Fibroblast of skin of abdomen (primary cell): Measurements from ENCODE around the gene COG4. TPM values are rescaled to one million over a fixed set of nuclear protein-coding genes. Genes with fewer than 3 reads are reported as not detected.
A peak's percentile ranks its signal among the peaks of the same experiment; 100 is the strongest.
"Not testable (repeated sequence)": the region's sequence is repeated elsewhere in the genome, so short reads cannot be mapped to it uniquely, and the experiment has no call there.

Experiments used
- DNase-seq: peaks from one replicate; pipeline ENCODE4 v3.0.0-alpha.2; 2013
- polyA plus RNA-seq, 2 experiments: library from polyadenylated mRNA; unstranded; fragments of 120-200 nt; gene quantifications; one replicate each; pipeline ENCODE4 v1.2.1, GENCODE V29; 2013; ENCODE audit not compliant: insufficient read length in 2 of 2

The COG4 gene
- polyA plus RNA-seq (2013, experiment 1 of 2; ENCODE audit: insufficient read length) = 39.1 TPM
- 38.9 TPM for polyA plus RNA-seq (2013, experiment 2 of 2; ENCODE audit: insufficient read length)

- DNase-seq = peak; percentile 84
Observed at GRCh38 chr16:70523076-70523742, at the start of gene COG4. Gene COG4, minus strand, starts transcription at chr16:70523554. Its CDS starts 11 bp downstream, at chr16:70523543.

- no peak for DNase-seq
Observed at GRCh38 chr16:70572926-70573270, 49.5 kb upstream of the COG4 start.

GRCh38 chr16:70572050-70572925 lies 48.9 kb upstream of the COG4 start:
- peak; percentile 39 for DNase-seq

GRCh38 chr16:70571623-70572022 lies 48.3 kb upstream of the COG4 start:
- DNase-seq = no peak

- no peak for DNase-seq
Observed at GRCh38 chr16:70570967-70571570, 47.7 kb upstream of the COG4 start.

GRCh38 chr16:70569752-70570151 lies 46.4 kb upstream of the COG4 start:
- no peak for DNase-seq

- DNase-seq = no peak
Observed at GRCh38 chr16:70568601-70569237, 45.4 kb upstream of the COG4 start.

GRCh38 chr16:70565053-70565452 lies 41.7 kb upstream of the COG4 start:
- no peak for DNase-seq

- DNase-seq = no peak
Observed at GRCh38 chr16:70563636-70564035, 40.3 kb upstream of the COG4 start.

- DNase-seq = no peak
Observed at GRCh38 chr16:70561623-70562022, 38.3 kb upstream of the COG4 start.

GRCh38 chr16:70556063-70556462 lies 32.7 kb upstream of the COG4 start:
- no peak for DNase-seq

- DNase-seq = peak; percentile 80
Observed at GRCh38 chr16:70553645-70554044, 30.3 kb upstream of the COG4 start.

- no peak for DNase-seq
Observed at GRCh38 chr16:70552675-70553074, 29.3 kb upstream of the COG4 start.

GRCh38 chr16:70551788-70552187 lies 28.4 kb upstream of the COG4 start:
- no peak for DNase-seq

GRCh38 chr16:70550082-70550481 lies 26.7 kb upstream of the COG4 start:
- no peak for DNase-seq

GRCh38 chr16:70548936-70549335 lies 25.6 kb upstream of the COG4 start:
- no peak for DNase-seq

GRCh38 chr16:70544548-70544947 lies 21.2 kb upstream of the COG4 start:
- no peak for DNase-seq

GRCh38 chr16:70540994-70541393 lies 17.6 kb upstream of the COG4 start:
- no peak for DNase-seq

- DNase-seq = no peak
Observed at GRCh38 chr16:70534971-70535370, 11.6 kb upstream of the COG4 start.

- DNase-seq = not testable (repeated sequence)
Observed at GRCh38 chr16:70529954-70530353, 6.6 kb upstream of the COG4 start.

- DNase-seq = peak; percentile 68
Observed at GRCh38 chr16:70529051-70529777, 5.9 kb upstream of the COG4 start.

- DNase-seq = no peak
Observed at GRCh38 chr16:70527315-70527996, 4.1 kb upstream of the COG4 start.
